ENCODE measurements around the gene ACTRT2.

DNA sequence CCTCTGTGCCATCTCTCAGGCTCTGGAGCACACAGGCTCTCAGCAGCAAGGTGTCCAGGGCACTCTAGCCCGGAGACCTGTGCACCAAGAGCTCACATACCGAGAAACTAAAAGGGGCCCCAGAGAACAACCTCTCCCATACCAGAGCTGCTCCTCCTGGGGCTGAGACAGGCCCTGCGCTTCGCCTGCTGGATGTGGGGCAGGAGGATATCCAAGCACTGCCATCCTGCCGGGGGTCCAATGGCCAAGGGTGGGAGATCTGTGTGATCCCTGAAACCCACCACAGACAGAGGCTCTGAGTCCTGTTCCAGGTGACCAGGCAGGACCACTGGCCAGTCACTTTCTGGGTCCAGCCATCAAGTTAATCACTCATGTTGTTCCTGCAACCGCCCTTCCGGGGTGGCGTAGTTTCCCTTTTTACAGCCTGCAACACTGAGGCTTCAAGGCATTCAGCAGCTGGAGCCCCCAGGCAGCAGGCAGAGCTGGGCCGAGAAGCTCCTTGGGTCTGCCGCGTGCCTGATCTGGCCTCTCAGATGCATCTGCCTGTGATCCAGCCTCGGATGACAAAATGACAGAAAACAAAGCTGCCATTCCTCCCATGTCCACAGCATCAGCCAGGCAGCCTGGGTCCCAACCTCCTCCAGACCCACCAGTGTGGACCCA, 36.7 kb upstream of the ACTRT2 start:
- no peak for TF ChIP-seq POLR2A (IDR thresholded peaks at IDR 0.05; ENCODE audit: low read length)
- TF ChIP-seq GATA1 (IDR thresholded peaks at IDR 0.05; ENCODE audit: low read depth, low read length), result no peak
